Right atrium auricular region (tissue), 2 donors: ENCODE data around the gene RPS21. TPM values are rescaled to one million over a fixed set of nuclear protein-coding genes. Genes with fewer than 3 reads are reported as not detected.

Source experiments
- DNase-seq: peaks from one replicate; pipeline ENCODE4 v3.0.0-alpha.2; 2019; ENCODE audit warnings: low spot score
- H3K27ac ChIP-seq, 2 donors: fragments of 200-600 bp; sonication (generic); 1 replicate in 1 of 2; 2 replicates in 1 of 2; pipeline ENCODE4 v1.5.1; 2016 to 2019
- H3K27me3 ChIP-seq, 2 donors: fragments of 200-600 bp; sonication (generic); one replicate each; pipeline versions ENCODE4 v1.5.1 to v1.6.0; 2017 to 2019
- H3K36me3 ChIP-seq: fragments of 200-600 bp; sonication (generic); one replicate; pipeline ENCODE4 v1.5.1; 2016
- H3K4me1 ChIP-seq, 2 donors: fragments of 200-600 bp; sonication (generic); one replicate each; pipeline versions ENCODE4 v1.5.1 to v1.6.0; 2017 to 2019
- H3K4me3 ChIP-seq, 2 donors: fragments of 200-600 bp; sonication (generic); 1 replicate in 1 of 2; 2 replicates in 1 of 2; pipeline ENCODE4 v1.5.1; 2017 to 2019; ENCODE audit warnings: mild to moderate bottlenecking in 1 of 2, moderate library complexity in 1 of 2
- H3K9me3 ChIP-seq, 2 donors: fragments of 200-600 bp; sonication (generic); one replicate each; pipeline ENCODE4 v1.5.1; 2019
- CTCF ChIP-seq, 2 donors: fragments of 200-600 bp; sonication (generic); IDR thresholded peaks; one replicate each; pipeline ENCODE4 v1.5.1; 2019; ENCODE audit warnings: antibody characterized with exemption in 2 of 2
- total RNA-seq, 2 donors: library from RNA; depleted of rRNA; stranded (reverse); fragments of >200 nt; gene quantifications; one replicate each; pipeline ENCODE4 v1.1.0, GENCODE V29; 2016

Gene RPS21
- total RNA-seq, 2 donors from 2014 or later, result 1,510 to 1,937 TPM

GRCh38 chr20:62418709-62419487, 32.0 kb downstream of the RPS21 start:
- no peak for TF ChIP-seq CTCF (IDR thresholded peaks at IDR 0.05)
- H3K27ac ChIP-seq, result no peak overlapping the region
- H3K4me1 ChIP-seq, result no peaks in the 10 kb centered on the region
- H3K4me3 ChIP-seq, result no peak overlapping the region
- DNase-seq, result no peak
- H3K27me3 ChIP-seq, result no peaks in the 10 kb centered on the region
- no peaks in the 10 kb centered on the region for H3K9me3 ChIP-seq
- H3K36me3 ChIP-seq, result no peaks in the 10 kb centered on the region

- no peaks in the 10 kb centered on the region for H3K4me1 ChIP-seq
- no peaks in the 10 kb centered on the region for H3K9me3 ChIP-seq
- no peaks in the 10 kb centered on the region for H3K27me3 ChIP-seq
- H3K36me3 ChIP-seq, result no peaks in the 10 kb centered on the region
- no peak overlapping the region for H3K27ac ChIP-seq
- no peak for TF ChIP-seq CTCF (IDR thresholded peaks at IDR 0.05)
- H3K4me3 ChIP-seq, result no peak overlapping the region
- no peak for DNase-seq
These were observed 32.9 kb downstream of the RPS21 start for GRCh38 chr20:62419759-62420158.

DNA sequence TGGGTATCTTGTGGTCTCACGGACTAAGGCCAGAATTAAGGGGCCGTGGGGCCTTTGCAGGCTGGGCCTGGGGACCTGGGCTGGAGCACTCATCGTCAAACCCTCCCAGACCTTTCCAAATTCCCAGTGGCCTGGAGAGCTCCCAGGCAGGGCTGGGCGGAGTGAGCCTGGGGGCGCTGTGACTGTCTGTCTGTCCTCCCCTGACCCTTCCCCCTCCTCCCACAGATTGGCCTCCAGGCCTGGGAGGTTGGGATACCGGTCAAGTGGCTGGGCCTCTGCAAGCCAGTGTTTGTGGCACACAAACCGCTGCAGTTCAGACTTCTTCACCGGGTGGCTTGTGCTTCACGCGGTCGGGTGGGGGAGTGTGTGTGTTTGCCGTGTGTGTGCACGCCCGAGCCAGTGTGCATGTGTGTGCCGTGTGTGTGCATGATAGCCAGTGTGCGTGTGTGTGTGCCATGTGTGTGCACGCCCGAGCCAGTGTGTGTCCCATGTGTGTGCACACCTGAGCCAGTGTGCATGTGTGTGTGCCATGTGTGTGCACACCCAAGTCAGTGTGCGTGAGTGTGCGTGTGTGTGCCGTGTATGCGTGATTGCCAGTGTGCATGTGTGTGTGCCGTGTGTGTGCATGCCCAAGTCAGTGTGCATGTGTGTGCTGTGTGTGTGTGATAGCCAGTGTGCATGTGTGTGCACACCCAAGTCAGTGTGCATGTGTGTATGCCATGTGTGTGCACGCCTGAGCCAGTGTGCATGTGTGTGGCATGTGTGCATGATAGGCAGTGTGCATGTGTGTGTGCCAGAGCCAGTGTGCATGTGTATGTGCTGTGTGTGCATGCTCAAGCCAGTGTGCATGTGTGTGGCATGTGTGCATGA, 34.2 kb downstream of the RPS21 start:
- no peaks in the 10 kb centered on the region for H3K36me3 ChIP-seq
- no peaks in the 10 kb centered on the region for H3K4me1 ChIP-seq
- DNase-seq, result no peak
- H3K27ac ChIP-seq, result no peak overlapping the region
- no peaks in the 10 kb centered on the region for H3K9me3 ChIP-seq
- no peaks in the 10 kb centered on the region for H3K27me3 ChIP-seq
- TF ChIP-seq CTCF (IDR thresholded peaks at IDR 0.05), result no peak
- H3K4me3 ChIP-seq, result no peak overlapping the region

GRCh38 chr20:62421716-62421990, 34.8 kb downstream of the RPS21 start:
- Histone ChIP-seq H3K27ac (no peak overlapping the region), H3K27me3 (no peaks in the 10 kb centered on the region), H3K4me1 (no peaks in the 10 kb centered on the region), H3K36me3 (no peaks in the 10 kb centered on the region), H3K9me3 (no peaks in the 10 kb centered on the region), H3K4me3 (no peak overlapping the region)
- no peak for DNase-seq
- TF ChIP-seq CTCF (IDR thresholded peaks at IDR 0.05), result no peak

GRCh38 chr20:62422636-62423325, 35.9 kb downstream of the RPS21 start:
- H3K4me1 ChIP-seq, result no peaks in the 10 kb centered on the region
- no peak for DNase-seq
- no peak overlapping the region for H3K4me3 ChIP-seq
- no peaks in the 10 kb centered on the region for H3K9me3 ChIP-seq
- no peak overlapping the region for H3K27ac ChIP-seq
- H3K27me3 ChIP-seq, result no peaks in the 10 kb centered on the region
- no peaks in the 10 kb centered on the region for H3K36me3 ChIP-seq
- no peak for TF ChIP-seq CTCF (IDR thresholded peaks at IDR 0.05)
